ENCODE measurements around the gene LRP3. TPM values are rescaled to one million over a fixed set of nuclear protein-coding genes. Genes with fewer than 3 reads are reported as not detected.

The LRP3 gene
- total and polyA plus RNA-seq, 2 of the 13 experiments (the other 11 are each of a cell fraction or from before 2014, with no cell fraction given): 17.6 to 51.6 TPM

GRCh38 chr19:33224694-33225457, 30.7 kb downstream of the LRP3 start (continued):
- no peak for TF ChIP-seq SOX13 (IDR thresholded peaks at IDR 0.05)
- 0 out of 4 replicates have a peak, but pooled peaks of 1 of the 2 experiments have one; percentile 20 for TF ChIP-seq SOX13 (CRISPR knock-in tag; conservative IDR thresholded peaks at IDR 0.05 in 1 of 2, IDR thresholded peaks at IDR 0.05 in 1 of 2)
- TF ChIP-seq GTF2F1 (IDR thresholded peaks at IDR 0.05; ENCODE audit: low read length): no peak
- TF ChIP-seq AGO2 (optimal IDR thresholded peaks at IDR 0.05; ENCODE audit: low read depth, low read length): peak; percentile 21
- TF ChIP-seq WIZ (CRISPR knock-in tag; IDR thresholded peaks at IDR 0.05): no peak
- TF ChIP-seq ZSCAN20 (CRISPR knock-in tag; IDR thresholded peaks at IDR 0.05; ENCODE audit: borderline replicate concordance): no peak
- TF ChIP-seq TFDP1 (CRISPR knock-in tag; IDR thresholded peaks at IDR 0.05; ENCODE audit: borderline replicate concordance): 0 out of 2 replicates have a peak, but pooled peaks have one; percentile 38
- TF ChIP-seq SNAI1 (CRISPR knock-in tag; IDR thresholded peaks at IDR 0.05; ENCODE audit: borderline replicate concordance): 0 out of 2 replicates have a peak, but pooled peaks have one; percentile 41
- TF ChIP-seq ZNF331 (CRISPR knock-in tag; IDR thresholded peaks at IDR 0.05): no peak
- no peak for TF ChIP-seq CBFB (CRISPR knock-in tag; IDR thresholded peaks at IDR 0.05)
- TF ChIP-seq, protein P1, sequence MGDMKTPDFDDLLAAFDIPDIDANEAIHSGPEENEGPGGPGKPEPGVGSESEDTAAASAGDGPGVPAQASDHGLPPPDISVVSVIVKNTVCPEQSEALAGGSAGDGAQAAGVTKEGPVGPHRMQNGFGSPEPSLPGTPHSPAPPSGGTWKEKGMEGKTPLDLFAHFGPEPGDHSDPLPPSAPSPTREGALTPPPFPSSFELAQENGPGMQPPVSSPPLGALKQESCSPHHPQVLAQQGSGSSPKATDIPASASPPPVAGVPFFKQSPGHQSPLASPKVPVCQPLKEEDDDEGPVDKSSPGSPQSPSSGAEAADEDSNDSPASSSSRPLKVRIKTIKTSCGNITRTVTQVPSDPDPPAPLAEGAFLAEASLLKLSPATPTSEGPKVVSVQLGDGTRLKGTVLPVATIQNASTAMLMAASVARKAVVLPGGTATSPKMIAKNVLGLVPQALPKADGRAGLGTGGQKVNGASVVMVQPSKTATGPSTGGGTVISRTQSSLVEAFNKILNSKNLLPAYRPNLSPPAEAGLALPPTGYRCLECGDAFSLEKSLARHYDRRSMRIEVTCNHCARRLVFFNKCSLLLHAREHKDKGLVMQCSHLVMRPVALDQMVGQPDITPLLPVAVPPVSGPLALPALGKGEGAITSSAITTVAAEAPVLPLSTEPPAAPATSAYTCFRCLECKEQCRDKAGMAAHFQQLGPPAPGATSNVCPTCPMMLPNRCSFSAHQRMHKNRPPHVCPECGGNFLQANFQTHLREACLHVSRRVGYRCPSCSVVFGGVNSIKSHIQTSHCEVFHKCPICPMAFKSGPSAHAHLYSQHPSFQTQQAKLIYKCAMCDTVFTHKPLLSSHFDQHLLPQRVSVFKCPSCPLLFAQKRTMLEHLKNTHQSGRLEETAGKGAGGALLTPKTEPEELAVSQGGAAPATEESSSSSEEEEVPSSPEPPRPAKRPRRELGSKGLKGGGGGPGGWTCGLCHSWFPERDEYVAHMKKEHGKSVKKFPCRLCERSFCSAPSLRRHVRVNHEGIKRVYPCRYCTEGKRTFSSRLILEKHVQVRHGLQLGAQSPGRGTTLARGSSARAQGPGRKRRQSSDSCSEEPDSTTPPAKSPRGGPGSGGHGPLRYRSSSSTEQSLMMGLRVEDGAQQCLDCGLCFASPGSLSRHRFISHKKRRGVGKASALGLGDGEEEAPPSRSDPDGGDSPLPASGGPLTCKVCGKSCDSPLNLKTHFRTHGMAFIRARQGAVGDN (CRISPR knock-in tag; IDR thresholded peaks at IDR 0.05): peak; percentile 49
- TF ChIP-seq KDM3A (CRISPR knock-in tag; IDR thresholded peaks at IDR 0.05; ENCODE audit: low read depth): no peak
- no peak for TF ChIP-seq ZNF720 (CRISPR knock-in tag; IDR thresholded peaks at IDR 0.05)
- TF ChIP-seq, protein P2, sequence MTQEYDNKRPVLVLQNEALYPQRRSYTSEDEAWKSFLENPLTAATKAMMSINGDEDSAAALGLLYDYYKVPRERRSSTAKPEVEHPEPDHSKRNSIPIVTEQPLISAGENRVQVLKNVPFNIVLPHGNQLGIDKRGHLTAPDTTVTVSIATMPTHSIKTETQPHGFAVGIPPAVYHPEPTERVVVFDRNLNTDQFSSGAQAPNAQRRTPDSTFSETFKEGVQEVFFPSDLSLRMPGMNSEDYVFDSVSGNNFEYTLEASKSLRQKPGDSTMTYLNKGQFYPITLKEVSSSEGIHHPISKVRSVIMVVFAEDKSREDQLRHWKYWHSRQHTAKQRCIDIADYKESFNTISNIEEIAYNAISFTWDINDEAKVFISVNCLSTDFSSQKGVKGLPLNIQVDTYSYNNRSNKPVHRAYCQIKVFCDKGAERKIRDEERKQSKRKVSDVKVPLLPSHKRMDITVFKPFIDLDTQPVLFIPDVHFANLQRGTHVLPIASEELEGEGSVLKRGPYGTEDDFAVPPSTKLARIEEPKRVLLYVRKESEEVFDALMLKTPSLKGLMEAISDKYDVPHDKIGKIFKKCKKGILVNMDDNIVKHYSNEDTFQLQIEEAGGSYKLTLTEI (CRISPR knock-in tag; conservative IDR thresholded peaks at IDR 0.05): no peak
- TF ChIP-seq TIGD3 (CRISPR knock-in tag; IDR thresholded peaks at IDR 0.05; ENCODE audit: borderline replicate concordance): no peak
- TF ChIP-seq ZIK1 (CRISPR knock-in tag; IDR thresholded peaks at IDR 0.05; ENCODE audit: borderline replicate concordance, low read depth): no peak
- no peak for TF ChIP-seq EHMT2 (IDR thresholded peaks at IDR 0.05; ENCODE audit: borderline replicate concordance, low read depth, low read length)
- TF ChIP-seq ZNF770 (CRISPR knock-in tag; IDR thresholded peaks at IDR 0.05): 0 out of 2 replicates have a peak, but pooled peaks have one; percentile 18
